GM21825 (cell line): Measurements from ENCODE around the gene ALKBH5.

Source experiments
- ATAC-seq: cut with Tn5 transposase; IDR thresholded peaks from one replicate; pipeline ENCODE4 v1.9.1; 2021; ENCODE audit warnings: mild to moderate bottlenecking, moderate library complexity; ENCODE audit not compliant: unreplicated experiment

Gene ALKBH5

GRCh38 chr17:18183334-18184142 is at the start of gene ALKBH5:
ALKBH5 (plus strand) TSS chr17:18183828; CDS start chr17:18184244, 416 bp downstream.
- ATAC-seq, result peak; percentile 76

GRCh38 chr17:18136357-18136756 is 47.3 kb upstream of the ALKBH5 start:
- no peak for ATAC-seq

DNA sequence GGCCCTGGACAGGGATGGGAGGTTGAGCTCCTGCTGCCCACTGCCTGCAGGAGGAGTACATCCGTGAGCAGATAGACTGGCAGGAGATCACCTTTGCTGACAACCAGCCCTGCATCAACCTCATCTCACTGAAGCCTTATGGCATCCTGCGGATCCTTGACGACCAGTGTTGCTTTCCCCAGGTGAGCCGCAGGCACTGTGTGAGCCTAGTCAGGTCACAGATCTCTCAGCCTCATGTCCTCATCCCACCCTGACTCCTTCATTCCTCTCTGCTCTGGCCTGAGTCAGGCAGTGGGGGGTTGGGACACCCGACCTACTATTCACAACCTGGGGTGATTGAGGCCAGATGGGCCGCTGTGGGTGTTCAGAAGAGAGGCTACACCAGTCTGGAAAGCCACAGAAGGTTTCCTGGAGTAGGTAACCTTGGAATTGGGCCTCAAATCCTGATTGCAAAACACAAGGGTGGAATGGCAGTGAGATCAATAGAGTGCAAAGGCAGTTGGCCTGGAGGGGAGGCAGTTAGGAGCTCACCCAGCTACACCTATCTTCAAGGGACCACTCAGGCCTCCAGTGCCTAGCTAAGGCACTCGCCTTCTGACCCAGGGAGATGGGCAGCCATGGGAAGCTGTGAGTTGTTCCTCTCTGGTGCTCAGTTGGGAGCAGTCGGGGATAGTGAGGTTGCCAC is 45.4 kb upstream of the ALKBH5 start:
- no peak for ATAC-seq

- no peak for ATAC-seq
Measured at GRCh38 chr17:18139092-18139491, 44.5 kb upstream of the ALKBH5 start.

DNA sequence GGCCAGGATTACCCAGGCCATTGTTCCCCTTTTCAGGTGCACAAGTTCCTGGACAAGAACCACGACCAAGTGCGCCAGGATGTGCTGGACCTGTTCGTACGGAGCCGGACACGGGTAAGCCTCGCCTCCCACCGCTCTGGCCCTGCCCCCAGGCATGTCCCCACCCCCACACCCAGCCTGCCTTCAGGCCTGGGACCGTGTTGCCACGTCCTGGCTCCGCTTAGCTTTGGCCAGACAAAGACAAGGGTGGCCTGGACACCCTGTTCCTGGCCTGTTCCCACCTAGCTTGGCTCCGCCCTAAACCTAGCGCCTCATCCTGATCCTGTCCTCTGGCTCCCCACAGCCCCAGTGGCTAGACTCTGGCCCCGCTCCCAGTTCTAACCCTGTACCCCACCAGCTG is 44.1 kb upstream of the ALKBH5 start:
- no peak for ATAC-seq

DNA sequence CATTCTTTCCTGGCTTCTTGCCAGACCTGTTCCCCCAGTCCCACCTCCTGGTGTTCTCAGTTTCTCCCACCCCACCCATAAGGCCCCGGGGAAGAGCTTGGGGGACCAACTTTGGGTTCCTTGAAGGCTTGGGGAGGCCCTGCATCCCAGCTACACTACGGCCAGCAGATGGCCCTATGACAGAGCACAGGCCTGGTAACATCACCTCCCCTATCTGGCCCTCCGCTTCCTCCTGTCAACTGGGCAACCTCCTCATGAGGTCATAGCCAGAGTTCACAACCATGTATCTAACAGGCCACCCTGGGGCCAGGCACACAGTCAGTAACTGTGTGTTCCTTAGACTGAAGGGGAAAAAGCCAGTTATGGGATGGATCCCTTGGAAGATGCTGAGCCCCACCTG is 43.7 kb upstream of the ALKBH5 start:
- ATAC-seq, result no peak

DNA sequence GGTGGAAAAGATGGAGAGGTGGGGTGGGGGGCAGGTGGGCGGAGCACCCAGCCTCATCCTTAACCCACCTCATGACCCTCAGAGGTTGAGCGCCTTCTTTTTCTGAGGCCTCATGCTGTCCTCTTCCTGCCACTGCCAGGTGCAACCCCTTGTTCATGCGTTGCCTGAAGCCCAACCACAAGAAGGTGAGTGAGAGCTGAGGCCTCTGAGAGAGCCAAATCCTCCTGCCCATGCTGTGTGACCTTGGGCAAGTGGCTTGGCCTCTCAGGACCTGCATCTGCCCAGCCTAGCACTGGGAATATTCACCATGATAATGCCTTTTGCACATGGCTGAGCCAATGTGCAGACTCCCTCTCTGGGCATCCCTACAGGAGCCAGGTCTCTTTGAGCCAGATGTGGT is 43.0 kb upstream of the ALKBH5 start:
- no peak for ATAC-seq

- no peak for ATAC-seq
Measured at GRCh38 chr17:18141210-18141803, 42.3 kb upstream of the ALKBH5 start.

GRCh38 chr17:18142417-18142816 is 41.2 kb upstream of the ALKBH5 start:
- ATAC-seq, result no peak

DNA sequence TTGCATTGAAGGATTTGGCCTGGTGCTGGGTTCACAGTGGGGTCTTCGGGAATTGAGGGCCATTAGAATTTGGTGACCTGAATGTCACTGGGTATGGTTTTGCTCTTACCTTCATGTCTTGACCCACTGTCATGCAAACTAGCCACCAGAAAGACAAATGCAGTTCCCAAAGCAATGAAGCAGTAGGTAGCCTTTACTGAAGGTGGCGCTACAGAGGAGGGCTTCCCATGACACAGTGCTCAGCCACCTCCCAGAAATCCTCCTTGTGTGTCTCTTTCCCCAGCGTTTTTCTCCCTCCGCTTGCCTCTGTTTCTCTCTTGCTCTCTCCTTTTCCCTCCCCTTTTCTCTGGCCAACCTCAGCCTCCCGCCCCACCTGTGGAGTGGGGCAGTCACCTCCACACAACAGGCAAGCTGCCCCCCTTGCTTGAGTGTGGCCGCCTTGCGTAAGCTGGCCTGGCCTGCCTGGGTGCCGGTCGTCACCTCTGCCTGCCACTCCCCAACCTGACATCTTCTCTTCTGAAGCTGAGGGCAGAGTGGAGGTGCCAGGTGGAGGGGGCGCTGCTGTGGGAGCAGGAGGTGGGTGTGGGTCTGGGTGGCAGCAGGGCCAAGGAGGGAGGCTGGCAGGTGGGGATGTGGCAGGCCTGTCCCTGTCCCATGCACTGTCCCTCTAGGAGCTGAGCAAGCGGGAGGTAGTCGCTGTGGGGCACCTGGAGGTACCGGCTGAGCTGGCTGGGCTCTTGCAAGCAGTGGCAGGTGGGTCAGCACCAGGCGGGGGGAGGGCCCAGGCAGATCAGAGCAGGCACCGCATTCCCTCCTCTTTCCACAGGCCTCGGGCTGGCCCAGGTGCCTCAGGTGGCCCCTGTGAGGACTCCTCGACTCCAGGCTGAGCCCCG is 40.3 kb upstream of the ALKBH5 start:
- ATAC-seq, result no peak

DNA sequence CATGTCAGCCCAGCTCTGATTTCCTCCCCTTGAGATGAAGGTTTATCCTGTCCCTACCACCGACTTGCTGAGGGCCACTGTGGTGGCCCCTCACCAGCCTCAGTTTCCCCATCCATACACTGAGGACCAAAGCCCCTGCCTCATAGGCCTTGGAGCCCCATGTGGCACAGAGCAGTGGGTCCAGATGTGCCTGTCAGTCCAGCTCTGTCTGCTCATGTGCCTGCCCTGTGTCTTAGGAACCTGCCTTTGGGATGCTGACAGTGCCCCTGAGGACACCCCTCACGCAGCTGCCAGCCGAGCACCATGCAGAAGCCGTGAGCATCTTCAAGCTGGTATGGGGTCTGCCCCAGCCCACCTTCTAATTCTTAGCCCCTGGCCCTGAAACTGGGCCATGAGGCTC is 39.4 kb upstream of the ALKBH5 start:
- ATAC-seq, result no peak

- ATAC-seq, result no peak
Measured at GRCh38 chr17:18144855-18145254, 38.8 kb upstream of the ALKBH5 start.

GRCh38 chr17:18145811-18146210 is 37.8 kb upstream of the ALKBH5 start:
- no peak for ATAC-seq

DNA sequence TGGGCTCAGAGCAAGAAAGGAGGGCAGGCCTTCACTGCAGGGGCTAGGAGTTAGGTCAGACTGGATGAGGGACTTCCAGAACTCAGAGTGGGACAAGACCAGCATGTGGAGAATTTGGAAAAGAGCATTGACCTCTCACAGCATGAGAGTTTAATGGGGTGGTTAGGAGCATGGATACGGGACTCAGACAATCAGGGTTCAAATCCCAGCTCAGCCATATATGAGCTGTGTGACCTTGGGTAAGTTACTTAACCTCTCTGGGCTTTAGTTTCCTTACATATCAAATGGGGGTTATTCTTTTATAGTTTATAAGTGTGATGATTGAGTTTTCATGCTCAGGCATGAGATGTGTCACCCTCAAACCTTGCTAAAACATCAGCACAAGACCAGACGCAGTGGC is 37.4 kb upstream of the ALKBH5 start:
- no peak for ATAC-seq

DNA sequence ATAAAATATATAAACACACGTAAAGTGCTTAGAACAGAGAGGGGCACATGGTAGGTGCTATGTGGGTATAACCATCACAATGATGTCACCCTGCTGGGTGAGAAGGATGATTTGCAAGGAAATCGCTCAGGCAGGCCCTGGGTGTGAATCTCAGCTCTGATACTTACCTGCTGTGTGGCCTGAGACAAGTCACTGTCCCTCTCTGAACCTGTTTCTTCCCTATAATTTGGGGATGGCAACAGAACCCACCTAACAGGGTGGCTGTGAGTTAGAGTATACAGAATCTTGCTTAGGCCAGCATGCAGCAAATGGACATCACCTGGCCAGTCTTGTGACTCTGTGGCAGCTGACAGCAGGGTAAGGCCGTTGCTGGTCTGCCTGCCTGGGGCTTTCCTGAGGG is 36.6 kb upstream of the ALKBH5 start:
- ATAC-seq, result no peak

GRCh38 chr17:18148586-18148985 is 35.0 kb upstream of the ALKBH5 start:
- no peak for ATAC-seq

GRCh38 chr17:18151290-18151689 is 32.3 kb upstream of the ALKBH5 start:
- no peak for ATAC-seq

DNA sequence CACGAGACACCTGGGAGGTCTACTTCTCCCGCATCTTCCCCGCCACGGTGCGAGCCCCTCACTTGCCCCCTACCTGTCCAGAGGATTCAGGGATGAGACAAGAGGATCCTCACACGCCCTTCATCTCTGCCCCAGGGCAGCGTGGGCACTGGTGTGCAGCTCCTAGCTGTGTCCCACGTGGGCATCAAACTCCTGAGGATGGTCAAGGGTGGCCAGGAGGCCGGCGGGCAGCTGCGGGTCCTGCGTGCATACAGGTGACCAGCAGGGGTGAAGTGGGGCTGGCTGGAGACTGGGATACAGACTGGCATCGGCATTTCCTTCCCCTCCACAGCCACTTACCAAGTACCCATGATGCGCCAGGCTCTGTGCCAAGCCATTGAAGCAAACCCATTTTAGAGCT is 28.4 kb upstream of the ALKBH5 start:
- ATAC-seq, result no peak

DNA sequence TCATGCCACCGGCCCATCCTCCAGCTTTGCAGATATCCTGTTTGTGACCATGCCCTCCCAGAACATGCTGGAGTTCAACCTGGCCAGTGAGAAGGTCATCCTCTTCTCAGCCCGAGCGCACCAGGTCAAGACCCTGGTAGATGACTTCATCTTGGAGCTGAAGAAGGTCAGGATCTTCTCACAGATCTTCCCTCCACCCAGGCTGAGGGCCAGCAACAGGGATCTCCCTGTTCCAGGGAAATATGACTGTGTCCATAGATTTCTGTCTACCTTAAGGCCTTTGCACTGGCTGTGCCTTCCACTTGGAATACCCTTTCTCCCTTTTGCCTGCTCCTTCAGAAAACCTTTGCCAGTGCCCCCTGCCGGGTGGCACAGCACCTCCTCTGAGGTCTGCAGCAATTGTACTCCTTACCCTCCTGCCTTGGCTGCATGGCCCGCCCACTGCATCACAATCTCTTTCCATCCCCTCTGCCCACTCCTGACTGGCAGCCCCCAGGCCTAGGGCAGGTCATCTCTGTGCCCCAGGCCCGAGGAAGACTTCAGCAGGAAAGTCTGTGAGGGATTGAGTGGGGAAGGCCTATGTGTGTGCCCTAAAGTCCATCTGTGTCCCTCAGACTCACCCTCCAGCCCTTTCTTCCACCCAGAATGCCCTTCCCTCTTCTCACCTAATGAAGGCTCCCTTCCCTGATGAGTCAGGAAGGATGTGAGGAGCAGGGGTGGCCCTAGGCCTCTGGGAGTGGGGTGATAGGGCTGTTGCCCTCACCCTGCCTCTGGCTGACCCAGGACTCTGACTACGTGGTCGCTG is 27.3 kb upstream of the ALKBH5 start:
- no peak for ATAC-seq

GRCh38 chr17:18156976-18157280 is 26.7 kb upstream of the ALKBH5 start:
- ATAC-seq, result no peak
